PC-3 (cell line): ENCODE results near the gene EXD3. TPM values are rescaled to one million over a fixed set of nuclear protein-coding genes. Genes with fewer than 3 reads are reported as not detected.

ENCODE experiments used
- ATAC-seq: fragments of 200-7000 bp; cut with Tn5 transposase; 2 replicates; pipeline ENCODE4 v1.9.1; 2020; ENCODE audit warnings: mild to moderate bottlenecking, moderate library complexity
- BruUV-seq: library from RNA; stranded (reverse); fragments of 400-500 nt; replicated peaks from 2 replicates; lab custom pipeline; 2021; lab: Mats Ljungman, UMichigan
- CTCF ChIA-PET: fragments of 300-600 bp; sonication (Branson Sonifier 250); formaldehyde crosslinking; loops from one replicate; lab custom pipeline; 2022; ENCODE audit warnings: antibody characterized with exemption; lab: Charles Lee
- POLR2A ChIA-PET: fragments of 300-600 bp; sonication (Branson Sonifier 250); formaldehyde crosslinking; loops from one replicate; lab custom pipeline; 2022; ENCODE audit warnings: antibody characterized with exemption; ENCODE audit not compliant: unreplicated experiment; lab: Charles Lee
- DNase-seq: peaks from one replicate; pipeline ENCODE4 v3.0.0-alpha.2; 2015
- H2AFZ ChIP-seq: fragments of 300-600 bp; sonication (generic); 2 replicates; pipeline ENCODE4 v1.6.0; 2016; ENCODE audit warnings: antibody characterized with exemption, low read length
- H3F3A ChIP-seq: fragments of 300-600 bp; sonication (generic); one replicate; pipeline ENCODE4 v1.6.0; 2017; ENCODE audit warnings: antibody characterized with exemption, low read length, control low read depth, mild to moderate bottlenecking; ENCODE audit not compliant: unreplicated experiment
- H3K27ac ChIP-seq: fragments of 300-600 bp; sonication (generic); 2 replicates; pipeline ENCODE4 v1.5.1; 2016; ENCODE audit warnings: mild to moderate bottlenecking, low read length
- H3K27me3 ChIP-seq: fragments of 300-600 bp; sonication (generic); 2 replicates; pipeline ENCODE4 v1.6.1; 2016; ENCODE audit warnings: low read length, mixed read lengths
- H3K36me3 ChIP-seq: fragments of 300-600 bp; sonication (generic); 2 replicates; pipeline ENCODE4 v1.6.1; 2016; ENCODE audit warnings: low read depth, mixed run types, low read length, mixed read lengths
- H3K4me1 ChIP-seq: fragments of 300-600 bp; sonication (generic); 2 replicates; pipeline ENCODE4 v1.5.1; 2016; ENCODE audit warnings: low read length; ENCODE audit not compliant: insufficient read depth
- H3K4me2 ChIP-seq: fragments of 300-600 bp; sonication (generic); 2 replicates; pipeline ENCODE4 v1.6.0; 2016; ENCODE audit warnings: low read length
- H3K4me3 ChIP-seq: fragments of 300-600 bp; sonication (generic); 2 replicates; pipeline ENCODE4 v1.5.1; 2016; ENCODE audit warnings: mild to moderate bottlenecking, low read length, mixed read lengths
- H3K79me2 ChIP-seq: fragments of 300-600 bp; sonication (generic); 2 replicates; pipeline ENCODE4 v1.6.1; 2017; ENCODE audit warnings: low read length, mixed read lengths
- H3K9ac ChIP-seq: fragments of 300-600 bp; sonication (generic); 2 replicates; pipeline ENCODE4 v1.6.0; 2016; ENCODE audit warnings: mild to moderate bottlenecking, low read length
- H3K9me2 ChIP-seq: fragments of 300-600 bp; sonication (generic); replicated peaks from 2 replicates; pipeline ENCODE4 v1.6.1; 2016; ENCODE audit warnings: mixed run types, low read length, mixed read lengths
- H3K9me3 ChIP-seq: fragments of 300-600 bp; sonication (generic); 2 replicates; pipeline ENCODE4 v1.6.1; 2016; ENCODE audit warnings: low read length, mixed read lengths
- H4K20me1 ChIP-seq: fragments of 300-600 bp; sonication (generic); 2 replicates; pipeline ENCODE4 v1.6.1; 2016; ENCODE audit warnings: low read length, mixed read lengths
- CTCF ChIP-seq: fragments of 300-600 bp; sonication (generic); conservative IDR thresholded peaks from 2 replicates; pipeline ENCODE4 v1.5.1; 2017; ENCODE audit warnings: antibody characterized with exemption, low read depth, mild to moderate bottlenecking, low read length
- EZH2 ChIP-seq: fragments of 300-600 bp; sonication (generic); IDR thresholded peaks from one replicate; pipeline ENCODE4 v1.6.1; 2017; ENCODE audit warnings: antibody characterized with exemption, mild to moderate bottlenecking, low read length; ENCODE audit not compliant: unreplicated experiment
- EZH2phosphoT487 ChIP-seq: fragments of 300-600 bp; sonication (generic); IDR thresholded peaks from 2 replicates; pipeline ENCODE4 v1.6.1; 2018; ENCODE audit warnings: mild to moderate bottlenecking, antibody characterized with exemption, low read length, borderline replicate concordance
- intact Hi-C: fragments of 100-400 bp; cut with micrococcal nuclease; formaldehyde crosslinking; loops from 2 replicates; pipeline ENCODE4 v1.9.0; 2023
- total RNA-seq: library from RNA; depleted of rRNA; stranded (reverse); fragments of >200 nt; gene quantifications from 2 replicates; pipeline ENCODE4 v1.2.3, GENCODE V29; 2014

Gene EXD3
- total RNA-seq, 1 experiment from 2014 or later, result 1.9 TPM

- H3F3A ChIP-seq, result no peaks in the 10 kb centered on the region
- no peaks in the 10 kb centered on the region for H3K36me3 ChIP-seq
- ChIA-PET CTCF (no interaction called here), POLR2A (no interaction called here)
- peaks cover 20% of the 10 kb centered on the region for H3K4me1 ChIP-seq
- H3K9me3 ChIP-seq, result no peaks in the 10 kb centered on the region
- intact Hi-C loops, result no loop called here
- no peaks in the 10 kb centered on the region for H3K79me2 ChIP-seq
- TF ChIP-seq EZH2 (no peak), EZH2phosphoT487 (no peak), CTCF (no peak)
- H3K27ac ChIP-seq, result no peak overlapping the region
- H4K20me1 ChIP-seq, result no peaks in the 10 kb centered on the region
- no peak overlapping the region for H3K9ac ChIP-seq
- H2AFZ ChIP-seq, result no peak overlapping the region
- no TSS peak for BruUV-seq
- ATAC-seq, result no peak
- no peak overlapping the region for H3K4me3 ChIP-seq
- DNase-seq, result no peak
- H3K27me3 ChIP-seq, result no peaks in the 10 kb centered on the region
- no peaks in the 10 kb centered on the region for H3K9me2 ChIP-seq
- no peak overlapping the region for H3K4me2 ChIP-seq
Measured at GRCh38 chr9:137308057-137308619, 114.8 kb downstream of the EXD3 start.

- no peak overlapping the region for H3K27ac ChIP-seq
- H3K9me2 ChIP-seq, result no peaks in the 10 kb centered on the region
- H3F3A ChIP-seq, result no peaks in the 10 kb centered on the region
- peaks cover 25% of the 10 kb centered on the region for H3K4me1 ChIP-seq
- ATAC-seq, result no peak
- BruUV-seq, result no TSS peak
- H3K4me3 ChIP-seq, result no peak overlapping the region
- H3K36me3 ChIP-seq, result no peaks in the 10 kb centered on the region
- TF ChIP-seq CTCF, result no peak
- TF ChIP-seq EZH2phosphoT487, result no peak
- TF ChIP-seq EZH2, result no peak
- ChIA-PET CTCF (no interaction called here), POLR2A (no interaction called here)
- H3K79me2 ChIP-seq, result no peaks in the 10 kb centered on the region
- no peak overlapping the region for H3K9ac ChIP-seq
- H2AFZ ChIP-seq, result no peak overlapping the region
- DNase-seq, result no peak
- intact Hi-C loops, result no loop called here
- no peaks in the 10 kb centered on the region for H3K9me3 ChIP-seq
- H3K4me2 ChIP-seq, result no peak overlapping the region
- H4K20me1 ChIP-seq, result no peaks in the 10 kb centered on the region
- H3K27me3 ChIP-seq, result no peaks in the 10 kb centered on the region
Measured at GRCh38 chr9:137307255-137308056, 115.5 kb downstream of the EXD3 start.

- H3K9me2 ChIP-seq, result no peaks in the 10 kb centered on the region
- POLR2A ChIA-PET, result no interaction called here
- no peak overlapping the region for H3K9ac ChIP-seq
- H3F3A ChIP-seq, result no peaks in the 10 kb centered on the region
- DNase-seq, result no peak
- no peaks in the 10 kb centered on the region for H4K20me1 ChIP-seq
- H2AFZ ChIP-seq, result no peak overlapping the region
- intact Hi-C loops, result no loop called here
- no peaks in the 10 kb centered on the region for H3K9me3 ChIP-seq
- no peak overlapping the region for H3K4me3 ChIP-seq
- CTCF ChIA-PET, result no interaction called here
- no peak for ATAC-seq
- no peak overlapping the region for H3K4me2 ChIP-seq
- H3K27ac ChIP-seq, result no peak overlapping the region
- H3K79me2 ChIP-seq, result no peaks in the 10 kb centered on the region
- peaks cover 24% of the 10 kb centered on the region for H3K4me1 ChIP-seq
- TF ChIP-seq EZH2phosphoT487, result no peak
- no peak for TF ChIP-seq EZH2
- TF ChIP-seq CTCF, result no peak
- H3K27me3 ChIP-seq, result no peaks in the 10 kb centered on the region
- H3K36me3 ChIP-seq, result no peaks in the 10 kb centered on the region
- BruUV-seq, result no TSS peak
Measured at GRCh38 chr9:137306850-137307254, 116.1 kb downstream of the EXD3 start.
